BLaER1 treated with 17β-estradiol and CSF1 and Interleukin-3, amounts not matched to agents 10 nM and 100 nM (cell line): ENCODE measurements around the gene ANAPC15.

ENCODE experiments used
- H3K27ac ChIP-seq, 11 experiments: shearing (Covaris generic); formaldehyde crosslinking; 2 replicates each; pipeline ENCODE4 v1.8.1; 2022
- H3K27me3 ChIP-seq, 11 experiments: shearing (Covaris generic); formaldehyde crosslinking; 2 replicates each; pipeline ENCODE4 v1.8.1; 2022
- H3K36me3 ChIP-seq, 11 experiments: shearing (Covaris generic); formaldehyde crosslinking; 2 replicates each; pipeline ENCODE4 v1.8.1; 2022
- H3K4me1 ChIP-seq, 10 experiments: shearing (Covaris generic); formaldehyde crosslinking; 2 replicates each; pipeline ENCODE4 v1.8.1; 2022
- H3K4me2 ChIP-seq, 11 experiments: shearing (Covaris generic); formaldehyde crosslinking; 2 replicates each; pipeline ENCODE4 v1.8.1; 2022
- H3K4me3 ChIP-seq, 10 experiments: shearing (Covaris generic); formaldehyde crosslinking; 2 replicates each; pipeline ENCODE4 v1.8.1; 2022
- H3K9ac ChIP-seq, 11 experiments: shearing (Covaris generic); formaldehyde crosslinking; 2 replicates each; pipeline ENCODE4 v1.8.1; 2022
- H3K9me3 ChIP-seq, 11 experiments: shearing (Covaris generic); formaldehyde crosslinking; replicated peaks in 1 of 11; 2 replicates each; pipeline ENCODE4 v1.8.1; 2022
- H4K20me1 ChIP-seq, 11 experiments: shearing (Covaris generic); formaldehyde crosslinking; 2 replicates each; pipeline ENCODE4 v1.8.1; 2022
- Cebpa-rat ChIP-seq, 11 experiments: shearing (Covaris generic); IDR thresholded peaks; 2 replicates each; pipeline ENCODE4 v1.8.1; 2022

The ANAPC15 gene

DNA sequence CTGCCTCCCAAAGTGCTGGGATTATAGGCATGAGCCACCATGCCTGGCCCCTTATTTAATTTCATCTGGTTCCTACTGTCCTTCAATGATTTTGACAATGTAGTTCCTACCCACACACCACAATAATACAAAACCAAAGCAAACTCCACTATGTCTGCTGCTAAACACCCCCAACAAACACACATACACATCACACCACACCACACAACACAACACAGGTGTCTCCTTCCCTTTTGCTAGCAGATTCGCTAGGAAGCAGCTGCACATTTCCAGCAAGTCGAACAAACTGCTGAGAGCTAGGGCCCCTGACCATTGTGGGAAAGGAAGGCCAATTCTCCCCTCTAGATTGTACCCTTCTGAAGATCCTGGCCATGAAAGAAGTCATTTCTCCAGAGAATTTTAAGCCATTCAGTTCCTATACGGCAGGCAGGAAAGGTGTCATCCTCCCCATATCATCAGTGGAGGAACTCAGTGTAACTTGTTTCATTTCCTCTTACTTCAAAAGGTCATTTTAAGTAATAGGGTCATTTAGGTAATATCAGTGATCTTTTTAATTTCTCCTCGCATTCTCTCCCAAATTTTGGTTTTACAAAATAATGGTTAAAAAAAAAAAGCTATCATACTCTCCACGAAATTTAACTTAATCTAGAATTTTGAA is 50.6 kb downstream of the ANAPC15 start:
- peaks cover 38 to 96% (median 70%) of the 10 kb centered on the region in 11 experiments for H3K36me3 ChIP-seq
- H3K4me3 ChIP-seq = no peak overlapping the region
- H3K27ac ChIP-seq = peak overlapping the region in 3 of 11 experiments; percentile 4 to 27 (median 20); a peak in 2 of 22 replicates
- 0 out of 22 replicates have a peak overlapping the region, but pooled peaks of 2 of the 11 experiments have one; percentile 20 to 34 for H3K9ac ChIP-seq
- peaks cover 10 to 29% (median 16%) of the 10 kb centered on the region in 10 experiments for H3K4me1 ChIP-seq
- no peaks in the 10 kb centered on the region for H3K9me3 ChIP-seq
- peaks cover 0 to 46% (median 15%) of the 10 kb centered on the region in 11 experiments; a peak in 13 of 22 replicates for H4K20me1 ChIP-seq
- no peaks in the 10 kb centered on the region for H3K27me3 ChIP-seq
- no peak for TF ChIP-seq Cebpa-rat (IDR thresholded peaks at IDR 0.05)
- H3K4me2 ChIP-seq = peak overlapping the region; percentile 35 to 64 (median 48); a peak in 19 of 22 replicates
